Large intestine (tissue), 12 donors: ENCODE data around the gene TEX2. TPM values are rescaled to one million over a fixed set of nuclear protein-coding genes. Genes with fewer than 3 reads are reported as not detected.

Experiments used
- DNase-seq, 2 donors: peaks; one replicate each; pipeline versions ENCODE4 v3.0.0 to v3.0.0-alpha.2; 2013
- H3K27ac ChIP-seq: one replicate; pipeline ENCODE4 v1.5.1; 2013; ENCODE audit warnings: low read length
- H3K27me3 ChIP-seq: 2 replicates; pipeline ENCODE4 v1.6.1; 2013; ENCODE audit warnings: low read length; ENCODE audit not compliant: control insufficient read depth, insufficient read depth
- H3K36me3 ChIP-seq: 2 replicates; pipeline ENCODE4 v1.6.1; 2013; ENCODE audit warnings: low read length; ENCODE audit not compliant: control insufficient read depth, insufficient read depth
- H3K4me1 ChIP-seq: one replicate; pipeline ENCODE4 v1.6.1; 2013; ENCODE audit warnings: low read length; ENCODE audit not compliant: control insufficient read depth, insufficient read depth
- H3K4me3 ChIP-seq: one replicate; pipeline ENCODE4 v1.5.1; 2013; ENCODE audit warnings: low read length
- H3K9me3 ChIP-seq: one replicate; pipeline ENCODE4 v1.6.1; 2013; ENCODE audit warnings: mild to moderate bottlenecking, low read depth, low read length, moderate library complexity; ENCODE audit not compliant: control insufficient read depth
- WGBS: methylation state at CpG from one replicate; pipeline ENCODE4 v1.1.5; 2013; ENCODE audit warnings: low lambda C conversion rate; ENCODE audit not compliant: insufficient coverage; 5-methylcytosine and 5-hydroxymethylcytosine counted together
- long read RNA-seq, 11 donors: transcript quantifications; one replicate each; lab custom pipeline, GENCODE V29; 2026
- polyA plus RNA-seq: library from polyadenylated mRNA; unstranded; fragments of 120-200 nt; gene quantifications from one replicate; pipeline ENCODE4 v1.2.1, GENCODE V29; 2013

TEX2 gene, protein sequence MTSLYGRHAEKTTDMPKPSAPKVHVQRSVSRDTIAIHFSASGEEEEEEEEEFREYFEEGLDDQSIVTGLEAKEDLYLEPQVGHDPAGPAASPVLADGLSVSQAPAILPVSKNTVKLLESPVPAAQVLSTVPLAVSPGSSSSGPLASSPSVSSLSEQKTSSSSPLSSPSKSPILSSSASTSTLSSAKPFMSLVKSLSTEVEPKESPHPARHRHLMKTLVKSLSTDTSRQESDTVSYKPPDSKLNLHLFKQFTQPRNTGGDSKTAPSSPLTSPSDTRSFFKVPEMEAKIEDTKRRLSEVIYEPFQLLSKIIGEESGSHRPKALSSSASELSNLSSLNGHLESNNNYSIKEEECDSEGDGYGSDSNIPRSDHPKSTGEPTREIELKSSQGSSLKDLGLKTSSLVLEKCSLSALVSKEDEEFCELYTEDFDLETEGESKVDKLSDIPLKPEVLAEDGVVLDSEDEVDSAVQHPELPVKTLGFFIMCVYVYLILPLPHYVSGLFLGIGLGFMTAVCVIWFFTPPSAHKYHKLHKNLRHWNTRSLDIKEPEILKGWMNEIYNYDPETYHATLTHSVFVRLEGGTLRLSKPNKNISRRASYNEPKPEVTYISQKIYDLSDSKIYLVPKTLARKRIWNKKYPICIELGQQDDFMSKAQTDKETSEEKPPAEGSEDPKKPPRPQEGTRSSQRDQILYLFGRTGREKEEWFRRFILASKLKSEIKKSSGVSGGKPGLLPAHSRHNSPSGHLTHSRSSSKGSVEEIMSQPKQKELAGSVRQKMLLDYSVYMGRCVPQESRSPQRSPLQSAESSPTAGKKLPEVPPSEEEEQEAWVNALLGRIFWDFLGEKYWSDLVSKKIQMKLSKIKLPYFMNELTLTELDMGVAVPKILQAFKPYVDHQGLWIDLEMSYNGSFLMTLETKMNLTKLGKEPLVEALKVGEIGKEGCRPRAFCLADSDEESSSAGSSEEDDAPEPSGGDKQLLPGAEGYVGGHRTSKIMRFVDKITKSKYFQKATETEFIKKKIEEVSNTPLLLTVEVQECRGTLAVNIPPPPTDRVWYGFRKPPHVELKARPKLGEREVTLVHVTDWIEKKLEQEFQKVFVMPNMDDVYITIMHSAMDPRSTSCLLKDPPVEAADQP
- polyA plus RNA-seq: 37.2 TPM
- long read RNA-seq, donor 1, full-length matches to known transcripts: 3 of 3 reads
- long read RNA-seq, donor 1, partial matches to known transcripts: 0 of 3 reads
- long read RNA-seq, donor 1, other reads (novel, unspliced or antisense): 0 of 3 reads
- long read RNA-seq, donor 2, full-length matches to known transcripts: 5 of 14 reads
- long read RNA-seq, donor 2, partial matches to known transcripts: 9 of 14 reads
- long read RNA-seq, donor 2, other reads (novel, unspliced or antisense): 0 of 14 reads
- long read RNA-seq, donor 3: 0 reads
- long read RNA-seq, donor 4: 0 reads
- long read RNA-seq, donor 5, full-length matches to known transcripts: 1 of 8 reads
- long read RNA-seq, donor 5, partial matches to known transcripts: 7 of 8 reads
- long read RNA-seq, donor 5, other reads (novel, unspliced or antisense): 0 of 8 reads
- long read RNA-seq, donor 6, full-length matches to known transcripts: 7 of 16 reads
- long read RNA-seq, donor 6, partial matches to known transcripts: 9 of 16 reads
- long read RNA-seq, donor 6, other reads (novel, unspliced or antisense): 0 of 16 reads
- long read RNA-seq, donor 7, full-length matches to known transcripts: 2 of 2 reads
- long read RNA-seq, donor 7, partial matches to known transcripts: 0 of 2 reads
- long read RNA-seq, donor 7, other reads (novel, unspliced or antisense): 0 of 2 reads
- long read RNA-seq, donor 8, full-length matches to known transcripts: 1 of 10 reads
- long read RNA-seq, donor 8, partial matches to known transcripts: 9 of 10 reads
- long read RNA-seq, donor 8, other reads (novel, unspliced or antisense): 0 of 10 reads
- long read RNA-seq, donor 9, full-length matches to known transcripts: 3 of 9 reads
- long read RNA-seq, donor 9, partial matches to known transcripts: 6 of 9 reads
- long read RNA-seq, donor 9, other reads (novel, unspliced or antisense): 0 of 9 reads
- long read RNA-seq, donor 10, full-length matches to known transcripts: 4 of 4 reads
- long read RNA-seq, donor 10, partial matches to known transcripts: 0 of 4 reads
- long read RNA-seq, donor 10, other reads (novel, unspliced or antisense): 0 of 4 reads
- long read RNA-seq, donor 11, full-length matches to known transcripts: 2 of 8 reads
- long read RNA-seq, donor 11, partial matches to known transcripts: 6 of 8 reads
- long read RNA-seq, donor 11, other reads (novel, unspliced or antisense): 0 of 8 reads

DNA sequence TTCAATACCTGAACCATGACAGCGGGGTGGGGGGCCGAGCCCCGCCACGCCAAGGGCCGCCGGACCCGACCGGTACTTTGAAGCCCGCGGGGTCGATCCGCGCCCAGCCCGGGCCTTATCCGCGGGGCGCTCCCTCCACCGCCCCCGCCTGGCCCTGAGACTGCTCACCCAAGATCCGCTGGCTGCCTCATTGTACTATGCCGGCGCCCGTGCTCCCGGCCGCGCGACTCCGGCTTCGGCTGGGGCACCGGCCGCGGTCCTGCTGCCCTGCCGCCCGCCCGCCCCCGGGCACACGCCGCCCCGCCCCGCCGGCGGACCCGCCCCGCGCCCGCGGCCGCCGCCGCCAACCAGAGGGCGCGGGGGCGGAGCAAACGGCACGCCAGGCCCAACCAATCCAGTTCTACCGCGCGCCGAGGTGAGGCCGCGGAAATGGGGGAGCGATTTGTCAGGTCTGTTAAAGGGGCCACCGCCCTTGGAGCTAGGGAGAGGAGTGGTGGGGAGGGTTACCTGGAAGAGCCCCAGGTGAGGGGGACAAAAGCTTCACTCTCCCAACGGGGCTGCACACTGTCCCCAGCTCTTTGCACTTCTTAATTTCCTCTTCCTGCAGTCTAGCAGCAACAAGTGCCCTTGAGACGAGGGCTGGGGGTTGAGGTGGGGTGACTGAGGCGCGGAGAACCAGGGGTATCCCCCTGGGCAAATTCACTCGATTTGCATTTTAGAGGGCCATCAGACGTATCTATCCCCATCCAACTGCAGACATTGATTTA is at the start of gene TEX2:
Gene TEX2 (minus strand): TSS at position 261 of the 767 bp plus-strand sequence. CDS start 49,043 bp downstream, outside the sequence.
- no CpG with 5 or more reads among the region's 69 CpGs for WGBS
- peak; percentile 87 to 93 for DNase-seq
- H3K27me3 ChIP-seq: no peaks in the 10 kb centered on the region

DNA sequence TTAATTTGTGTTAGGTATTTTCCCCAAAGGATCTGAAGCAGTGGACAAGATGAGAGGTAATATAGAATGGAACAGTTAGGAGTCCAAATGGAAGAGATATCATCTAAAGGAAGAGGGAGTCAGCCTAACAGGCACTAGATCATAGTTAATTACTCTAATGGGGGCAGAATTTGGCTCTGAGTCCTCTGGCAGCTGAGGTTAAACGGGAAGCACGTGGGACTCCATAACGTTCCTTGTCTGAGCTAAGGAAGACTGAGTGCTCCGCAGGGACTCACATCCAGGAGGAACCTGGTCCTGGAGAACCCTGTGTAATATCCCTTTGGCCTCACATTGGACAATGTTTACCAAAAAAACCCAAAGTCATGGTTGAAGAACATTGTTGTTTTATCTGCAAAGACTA is 46.6 kb upstream of the TEX2 start:
- Histone ChIP-seq H3K4me3 (no peak overlapping the region), H3K27ac (no peak overlapping the region), H3K9me3 (no peaks in the 10 kb centered on the region), H3K36me3 (no peaks in the 10 kb centered on the region), H3K4me1 (peaks cover 2% of the 10 kb centered on the region), H3K27me3 (no peaks in the 10 kb centered on the region)
- no CpG with 5 or more reads among the region's 4 CpGs for whole genome bisulfite sequencing
- DNase-seq: no peak

More for the DNA sequence above, at the start of gene TEX2:
- Histone ChIP-seq H3K4me3 (peak within 1 kb of the TSS; percentile 83), H3K4me1 (peaks cover 25% of the 10 kb centered on the region), H3K36me3 (no peaks in the 10 kb centered on the region), H3K9me3 (no peaks in the 10 kb centered on the region), H3K27ac (peak within 1 kb of the TSS; percentile 71)

DNA sequence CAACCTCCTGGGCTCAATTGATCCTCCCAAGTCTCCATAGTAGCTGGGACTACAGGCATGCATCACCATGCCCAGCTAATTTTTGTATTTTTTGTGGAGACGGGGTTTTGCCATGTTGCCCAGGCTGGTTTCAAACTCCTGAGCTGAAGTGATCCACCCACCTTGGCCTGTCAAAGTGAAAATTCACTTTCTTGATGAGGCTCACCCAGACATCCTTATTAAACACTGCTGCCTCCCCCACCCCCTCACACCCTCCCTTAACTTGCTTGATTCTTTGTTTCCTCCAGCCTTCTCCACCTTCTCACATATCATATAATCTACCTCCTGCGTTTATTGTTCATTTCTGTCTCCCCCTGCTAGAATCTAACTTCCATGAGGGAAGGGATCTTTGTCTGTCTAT is 46.0 kb upstream of the TEX2 start:
- Histone ChIP-seq H3K27me3 (no peaks in the 10 kb centered on the region), H3K27ac (no peak overlapping the region), H3K9me3 (no peaks in the 10 kb centered on the region), H3K36me3 (no peaks in the 10 kb centered on the region), H3K4me1 (peaks cover 7% of the 10 kb centered on the region), H3K4me3 (no peak overlapping the region)
- DNase-seq: no peak
- WGBS: 50% methylated on average over 1 of the region's 2 CpGs

DNA sequence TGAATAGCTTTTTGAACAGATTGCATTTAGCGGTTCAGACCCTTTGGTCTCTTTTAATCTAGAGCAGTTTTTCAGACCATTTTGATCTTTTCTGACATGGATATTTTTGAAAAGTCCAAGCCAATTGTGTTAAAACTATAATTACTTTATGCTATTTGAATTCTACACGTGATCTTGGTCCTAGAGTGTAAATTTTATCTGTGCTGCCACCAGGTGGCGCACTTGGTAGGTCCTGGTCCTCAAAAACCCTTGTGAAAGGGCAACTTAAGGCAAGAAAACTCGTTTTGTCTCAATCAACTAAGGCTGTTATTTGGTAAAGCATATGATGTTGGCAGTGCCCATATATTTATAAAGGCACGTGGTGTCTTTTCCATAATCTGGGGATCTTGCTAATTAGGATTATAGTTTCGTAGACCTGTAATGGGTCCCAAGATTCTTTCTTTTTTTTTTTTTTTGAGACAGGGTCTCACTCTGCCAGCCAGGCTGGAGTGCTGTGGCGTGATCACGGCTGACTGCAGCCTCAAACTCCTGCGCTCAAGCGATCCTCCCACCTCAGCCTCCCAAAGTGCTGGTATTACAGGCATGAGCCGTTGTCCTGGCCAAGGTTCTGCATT is 43.9 kb upstream of the TEX2 start:
- no peaks in the 10 kb centered on the region for H3K36me3 ChIP-seq
- no peaks in the 10 kb centered on the region for H3K27me3 ChIP-seq
- peak; percentile 55 to 60 for DNase-seq
- H3K27ac ChIP-seq: no peak overlapping the region
- H3K4me1 ChIP-seq: peaks cover 19% of the 10 kb centered on the region
- H3K9me3 ChIP-seq: no peaks in the 10 kb centered on the region
- no peak overlapping the region for H3K4me3 ChIP-seq
- 83% methylated on average over 1 of the region's 11 CpGs for WGBS

DNA sequence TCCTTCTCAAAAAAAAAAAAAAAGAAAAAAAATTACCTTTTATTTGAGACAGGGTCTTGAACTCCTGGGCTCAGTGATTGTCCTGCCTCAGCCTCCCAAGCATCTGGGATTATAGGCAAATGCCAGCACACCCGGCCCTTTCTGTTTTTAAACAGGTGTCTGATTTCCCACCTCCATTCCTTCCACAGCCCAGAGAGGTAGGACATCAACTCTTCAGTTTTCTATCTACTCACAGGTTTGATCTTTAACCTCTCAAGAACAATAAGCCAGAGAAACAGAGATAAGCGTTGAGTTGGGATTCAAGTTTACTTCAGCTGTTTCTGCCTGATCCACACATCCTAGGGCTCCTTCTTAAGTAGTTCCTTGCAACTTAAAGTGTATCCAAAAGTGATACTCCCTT is 41.5 kb upstream of the TEX2 start:
- no peaks in the 10 kb centered on the region for H3K36me3 ChIP-seq

DNA sequence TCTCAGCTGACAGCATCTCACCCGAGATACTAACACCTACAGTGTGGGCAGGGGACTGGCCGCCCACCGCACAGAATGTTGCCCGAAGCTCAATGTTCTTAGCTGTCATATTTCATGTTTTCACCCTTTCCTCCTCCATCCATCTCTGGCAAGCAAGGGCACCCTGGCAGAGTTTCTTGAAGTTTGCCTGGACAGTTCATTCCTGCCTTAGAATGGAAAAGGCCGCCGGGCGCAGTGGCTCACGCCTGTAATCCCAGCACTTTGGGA is 37.6 kb upstream of the TEX2 start:
- H3K27me3 ChIP-seq: no peaks in the 10 kb centered on the region
- no CpG with 5 or more reads among the region's 8 CpGs for WGBS
- H3K4me1 ChIP-seq: peaks cover 27% of the 10 kb centered on the region
- H3K36me3 ChIP-seq: no peaks in the 10 kb centered on the region
- no peaks in the 10 kb centered on the region for H3K9me3 ChIP-seq
- no peak for DNase-seq
- no peak overlapping the region for H3K4me3 ChIP-seq
- H3K27ac ChIP-seq: no peak overlapping the region

More for the DNA sequence above, 41.5 kb upstream of the TEX2 start:
- WGBS: no CpG with 5 or more reads among the region's 2 CpGs
- H3K9me3 ChIP-seq: no peaks in the 10 kb centered on the region
- DNase-seq: peak in 1 of 2 donors; percentile 61
- H3K4me1 ChIP-seq: peaks cover 27% of the 10 kb centered on the region
- peak overlapping the region; percentile 60 for H3K27ac ChIP-seq
- no peak overlapping the region for H3K4me3 ChIP-seq
- no peaks in the 10 kb centered on the region for H3K27me3 ChIP-seq

DNA sequence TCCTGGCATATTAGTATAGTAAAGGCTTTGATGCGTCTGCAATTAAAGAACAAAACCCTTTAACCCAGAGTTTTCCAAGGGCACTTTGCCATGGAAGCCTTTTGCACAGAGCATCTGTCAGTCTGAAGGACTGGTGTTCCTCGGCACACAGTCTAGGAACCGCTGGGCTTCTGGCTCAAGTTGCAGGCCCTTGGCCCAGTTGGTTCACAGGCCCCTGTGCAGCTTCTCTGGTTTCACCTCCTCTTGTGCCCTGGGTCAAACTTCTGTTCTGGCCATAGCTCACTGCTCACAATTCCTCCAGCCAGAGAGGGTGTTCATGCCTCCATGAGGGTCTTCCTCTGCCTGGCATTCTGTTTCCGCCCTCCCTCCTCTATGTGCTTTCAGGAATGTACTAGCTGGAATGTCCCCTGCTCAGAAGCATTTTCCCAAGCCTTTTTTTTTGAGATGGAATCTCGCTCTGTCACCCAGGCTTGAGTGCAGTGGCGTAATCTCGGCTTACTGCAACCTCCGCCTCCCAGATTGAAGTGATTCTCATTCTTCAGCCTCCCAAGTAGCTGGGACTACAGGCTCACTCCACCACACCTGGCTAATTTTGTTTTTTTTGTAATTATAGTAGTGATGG is 34.5 kb upstream of the TEX2 start:
- H3K4me3 ChIP-seq: no peak overlapping the region
- H3K9me3 ChIP-seq: no peaks in the 10 kb centered on the region
- WGBS: no CpG with 5 or more reads among the region's 8 CpGs
- no peak overlapping the region for H3K27ac ChIP-seq
- no peaks in the 10 kb centered on the region for H3K36me3 ChIP-seq
- no peak for DNase-seq
- no peaks in the 10 kb centered on the region for H3K27me3 ChIP-seq
- H3K4me1 ChIP-seq: peaks cover 11% of the 10 kb centered on the region

DNA sequence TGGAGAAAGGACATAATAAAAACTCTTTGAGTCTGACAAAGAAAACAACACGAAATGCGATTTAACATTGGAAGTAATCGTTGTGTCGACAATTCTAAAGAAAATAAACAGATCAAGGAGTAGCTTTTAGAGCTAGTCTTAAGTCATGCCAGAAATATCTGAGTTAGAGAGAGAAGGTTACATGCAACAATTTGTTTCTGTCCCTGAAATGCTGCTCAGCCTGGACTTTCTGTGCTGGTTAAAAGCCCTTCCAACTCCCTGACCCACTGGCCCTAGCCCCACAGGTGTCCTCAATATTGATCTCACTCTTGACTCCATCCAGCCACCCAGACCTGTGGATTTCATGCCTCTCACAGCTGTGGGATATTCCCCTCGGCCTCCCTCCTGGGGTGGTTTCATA is 33.2 kb upstream of the TEX2 start:
- Histone ChIP-seq H3K9me3 (no peaks in the 10 kb centered on the region), H3K27ac (no peak overlapping the region), H3K4me1 (peaks cover 7% of the 10 kb centered on the region), H3K4me3 (no peak overlapping the region), H3K36me3 (no peaks in the 10 kb centered on the region), H3K27me3 (no peaks in the 10 kb centered on the region)
- DNase-seq: no peak
- 79% methylated on average over 4 of the region's 5 CpGs for WGBS
